ENCODE data around the gene SNX5.
"Not testable (repeated sequence)": the region's sequence is repeated elsewhere in the genome, so short reads cannot be mapped to it uniquely, and the experiment has no call there.

The SNX5 gene

GRCh38 chr20:17960400-17960885 lies 8.2 kb downstream of the SNX5 start:
- not testable (repeated sequence) for DNase-seq (ENCODE audit: low read depth, low spot score)

GRCh38 chr20:17959257-17959627 lies 9.4 kb downstream of the SNX5 start:
- DNase-seq (ENCODE audit: low read depth, low spot score), result no peak

GRCh38 chr20:17958373-17959256 lies 10.0 kb downstream of the SNX5 start:
- no peak for DNase-seq (ENCODE audit: low read depth, low spot score)

- no peak for DNase-seq (ENCODE audit: low read depth, low spot score)
Measured at GRCh38 chr20:17957505-17958363, 10.9 kb downstream of the SNX5 start.

- no peak for DNase-seq (ENCODE audit: low read depth, low spot score)
Measured at GRCh38 chr20:17956099-17956685, 12.4 kb downstream of the SNX5 start.

- no peak for DNase-seq (ENCODE audit: low read depth, low spot score)
Measured at GRCh38 chr20:17955302-17955701, 13.3 kb downstream of the SNX5 start.

- DNase-seq (ENCODE audit: low read depth, low spot score), result no peak
Measured at GRCh38 chr20:17953935-17954334, 14.7 kb downstream of the SNX5 start.

GRCh38 chr20:17952692-17953684 lies 15.6 kb downstream of the SNX5 start:
- DNase-seq (ENCODE audit: low read depth, low spot score), result no peak

GRCh38 chr20:17951323-17951722 lies 17.3 kb downstream of the SNX5 start:
- DNase-seq (ENCODE audit: low read depth, low spot score), result no peak

GRCh38 chr20:17950670-17951069 lies 17.9 kb downstream of the SNX5 start:
- no peak for DNase-seq (ENCODE audit: low read depth, low spot score)

GRCh38 chr20:17949899-17950298 lies 18.7 kb downstream of the SNX5 start:
- no peak for DNase-seq (ENCODE audit: low read depth, low spot score)

GRCh38 chr20:17948442-17948841 lies 20.2 kb downstream of the SNX5 start:
- DNase-seq (ENCODE audit: low read depth, low spot score), result no peak

- DNase-seq (ENCODE audit: low read depth, low spot score), result no peak
Measured at GRCh38 chr20:17947474-17947815, 21.1 kb downstream of the SNX5 start.

- DNase-seq (ENCODE audit: low read depth, low spot score), result no peak
Measured at GRCh38 chr20:17946572-17947473, 21.8 kb downstream of the SNX5 start.

GRCh38 chr20:17946040-17946439 lies 22.6 kb downstream of the SNX5 start:
- no peak for DNase-seq (ENCODE audit: low read depth, low spot score)

- no peak for DNase-seq (ENCODE audit: low read depth, low spot score)
Measured at GRCh38 chr20:17944854-17945474, 23.6 kb downstream of the SNX5 start.

GRCh38 chr20:17943343-17943742 lies 25.3 kb downstream of the SNX5 start:
- no peak for DNase-seq (ENCODE audit: low read depth, low spot score)

- no peak for DNase-seq (ENCODE audit: low read depth, low spot score)
Measured at GRCh38 chr20:17941826-17942196, 26.8 kb downstream of the SNX5 start.

- DNase-seq (ENCODE audit: low read depth, low spot score), result no peak
Measured at GRCh38 chr20:17941087-17941825, 27.3 kb downstream of the SNX5 start.
